ENCODE results near the gene CHST14.
"Not testable (repeated sequence)": the region's sequence is repeated elsewhere in the genome, so short reads cannot be mapped to it uniquely, and the experiment has no call there.

The CHST14 gene

DNA sequence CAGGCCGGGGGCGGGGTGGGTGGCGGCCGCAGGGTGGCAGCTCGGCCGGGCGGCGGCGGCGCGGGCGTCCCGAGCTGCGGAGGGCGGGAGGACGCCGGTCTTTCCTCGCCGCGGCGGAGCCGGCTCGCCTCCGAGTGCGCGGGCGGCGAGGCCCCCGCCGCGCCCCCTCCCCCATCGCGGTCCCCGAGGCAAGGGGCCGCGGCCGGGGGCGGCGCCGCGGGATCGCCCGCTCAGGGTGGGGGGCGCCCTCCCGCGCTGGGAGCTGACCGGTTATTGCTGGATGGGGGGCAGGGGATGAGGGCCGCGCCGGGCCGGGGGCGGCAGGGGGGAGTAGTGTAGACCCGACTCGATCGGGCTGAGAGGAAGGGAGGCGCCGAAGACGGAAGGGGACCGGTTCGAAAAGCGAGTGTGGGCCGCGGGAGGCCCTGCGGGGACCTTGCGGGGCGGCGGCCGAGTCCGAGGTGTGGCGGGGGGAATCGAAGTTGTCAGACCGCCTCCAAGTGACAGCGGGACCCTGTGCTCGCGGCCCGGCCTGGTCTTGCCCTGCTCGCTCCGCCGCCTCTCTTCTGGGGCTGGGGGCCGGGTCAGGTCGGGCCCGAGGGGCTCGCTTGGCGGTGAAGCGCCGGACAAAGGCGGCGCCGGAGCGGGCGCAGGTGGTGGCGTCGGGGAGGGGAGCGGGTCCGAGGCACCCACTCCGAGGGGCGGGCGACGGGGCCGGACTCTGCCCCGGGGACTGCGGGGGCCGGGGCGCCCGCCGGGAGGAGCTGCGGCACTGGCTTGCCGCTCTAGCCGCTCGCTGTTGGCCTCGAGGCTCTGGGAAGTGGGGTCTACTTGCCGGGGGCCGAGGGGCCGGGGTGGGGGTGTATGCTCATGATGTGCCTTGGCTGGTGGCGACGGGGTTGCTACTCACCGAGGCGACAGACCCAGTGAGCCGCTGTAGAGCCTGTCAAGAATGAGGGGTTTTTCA, 28.9 kb upstream of the CHST14 start:
- DNase-seq: peak in 1 of 2 experiments; percentile 34

DNA sequence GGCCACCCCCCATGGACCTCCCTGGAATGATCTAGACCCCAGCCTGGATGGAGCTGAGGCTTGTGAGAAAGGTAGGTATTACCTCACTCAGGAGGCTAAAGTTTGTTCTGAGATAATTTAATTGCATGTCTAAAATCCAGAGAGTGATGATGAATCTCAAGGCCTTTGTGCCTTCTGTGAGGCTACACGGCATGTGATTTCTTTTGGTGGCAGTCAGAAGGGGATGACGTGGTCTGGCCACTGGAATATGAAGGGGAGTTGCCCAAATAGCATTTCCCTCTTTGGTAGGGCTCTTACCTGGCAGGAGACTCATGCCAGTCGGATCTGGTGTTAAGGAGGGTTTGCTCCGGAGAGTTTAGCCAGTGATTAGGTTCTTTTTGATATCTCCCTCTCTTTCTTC, 27.5 kb upstream of the CHST14 start:
- DNase-seq: no peak

DNA sequence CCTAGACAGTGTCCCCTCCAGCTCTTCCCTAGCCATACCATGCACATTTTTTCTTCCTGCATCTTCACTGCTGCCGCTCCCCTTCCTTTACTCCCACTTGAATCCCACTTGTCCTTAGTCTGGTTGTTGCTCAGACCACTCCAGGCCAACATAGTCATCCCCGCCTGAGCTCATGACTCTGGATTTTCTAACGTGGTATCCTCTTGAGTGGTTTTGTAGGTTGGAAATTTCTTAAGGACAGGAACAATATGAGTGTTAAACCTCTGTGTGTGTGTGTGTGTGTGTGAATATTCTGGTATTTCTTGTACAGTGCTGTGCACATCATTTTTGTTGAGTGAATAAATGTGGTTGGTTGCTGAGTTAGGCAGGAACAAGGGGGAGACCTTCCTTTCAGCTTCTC, 26.9 kb upstream of the CHST14 start:
- DNase-seq: no peak

DNA sequence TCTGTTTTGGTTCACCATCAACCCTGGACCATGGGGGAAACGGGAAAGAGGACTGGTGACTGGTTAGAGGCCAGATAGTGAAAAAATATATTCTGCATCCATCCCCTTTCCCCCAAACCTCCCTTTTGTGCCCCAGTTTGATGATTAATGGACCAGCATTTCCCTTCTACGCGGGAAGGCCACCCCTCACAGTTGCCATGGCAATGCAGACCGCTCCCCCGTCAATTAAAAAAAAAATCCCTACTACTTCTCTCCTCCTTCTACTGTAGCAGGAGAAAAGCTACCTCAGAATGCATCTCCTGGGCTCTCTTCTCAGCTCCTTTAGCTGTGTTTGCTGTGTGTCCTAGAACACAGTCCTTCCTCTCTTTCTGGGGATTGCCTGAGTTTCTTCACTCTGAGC, 26.0 kb upstream of the CHST14 start:
- DNase-seq: no peak

DNA sequence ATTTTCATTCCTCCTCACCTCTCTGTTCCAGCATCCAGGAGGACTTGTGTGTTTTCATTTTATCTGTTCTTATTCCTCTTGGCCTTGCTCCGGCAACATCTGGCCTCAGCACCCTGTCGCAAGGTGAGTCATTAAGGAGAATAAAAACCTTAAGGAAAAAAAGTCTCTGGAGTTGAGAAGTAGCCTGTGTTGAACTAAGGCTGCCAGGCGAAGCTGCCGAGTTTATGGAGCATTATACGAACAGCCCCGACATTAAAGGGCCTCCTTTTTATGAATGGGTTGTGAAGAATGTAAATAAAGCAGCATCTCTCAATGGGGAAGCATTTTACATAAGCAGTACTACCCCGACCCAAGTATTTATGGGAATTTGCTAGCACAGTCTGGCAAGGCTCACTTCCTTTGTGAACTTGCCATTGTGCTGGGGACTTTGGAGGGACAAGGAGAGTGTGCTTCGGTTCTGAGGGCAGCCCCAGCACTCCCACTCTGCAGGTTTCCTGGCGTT, 25.3 kb upstream of the CHST14 start:
- DNase-seq: no peak

DNA sequence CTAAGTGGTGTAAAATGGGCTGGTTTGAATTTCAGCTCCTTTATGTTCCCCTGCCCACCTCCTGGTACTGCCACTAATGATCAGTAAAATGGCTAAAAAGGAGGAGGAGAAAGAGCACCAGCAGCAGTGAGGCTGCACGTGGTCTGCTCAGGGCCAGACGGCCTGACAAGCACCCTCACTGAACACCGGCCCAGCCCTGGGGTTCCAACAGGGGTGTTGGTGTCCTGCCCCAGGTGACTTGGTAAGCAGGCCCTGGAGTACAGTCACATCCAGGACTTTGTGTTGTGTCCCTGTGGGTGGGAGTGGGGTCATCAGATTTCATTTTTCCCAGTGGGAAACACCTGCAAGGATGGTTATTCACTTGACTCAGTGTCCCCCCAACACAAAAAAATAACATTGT, 24.6 kb upstream of the CHST14 start:
- no peak for DNase-seq

DNA sequence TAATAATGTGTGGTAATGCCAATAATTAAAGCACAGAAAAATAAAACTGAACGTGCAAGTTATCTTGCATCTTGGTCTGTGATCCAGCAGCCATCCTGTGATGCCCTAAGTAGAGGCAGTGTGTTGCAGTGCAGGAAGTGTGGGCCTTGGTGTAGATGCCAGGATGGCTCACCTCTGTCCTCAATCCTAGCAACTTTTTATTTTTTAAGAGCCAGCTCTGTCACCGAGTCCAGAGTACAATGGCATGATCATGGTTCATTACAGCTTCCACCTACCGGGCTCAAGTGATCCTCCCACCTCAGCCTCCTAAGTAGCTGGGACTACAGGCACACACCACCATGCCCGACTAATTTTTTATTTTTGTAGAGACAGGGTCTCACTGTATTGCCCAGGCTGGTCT, 22.4 kb upstream of the CHST14 start:
- no peak for DNase-seq

DNA sequence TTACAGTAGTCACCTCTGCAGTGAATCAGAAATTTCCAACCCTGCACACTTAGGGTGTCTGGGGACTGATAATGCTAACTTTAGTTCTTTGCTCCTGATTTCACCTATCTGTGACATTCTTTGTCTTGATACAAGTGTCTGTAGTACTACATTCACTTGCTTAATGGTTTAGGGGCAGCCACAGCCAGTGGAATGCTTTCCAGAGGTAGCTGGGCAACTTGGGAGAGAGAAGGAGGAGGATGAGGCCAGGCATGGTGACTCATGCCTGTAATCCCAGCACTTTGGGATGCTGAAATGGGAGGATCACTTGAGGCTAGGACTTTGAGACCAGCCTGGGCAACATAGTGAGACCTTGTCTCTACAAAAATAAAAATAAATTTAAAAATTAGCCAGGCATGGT, 21.5 kb upstream of the CHST14 start:
- DNase-seq: no peak

DNA sequence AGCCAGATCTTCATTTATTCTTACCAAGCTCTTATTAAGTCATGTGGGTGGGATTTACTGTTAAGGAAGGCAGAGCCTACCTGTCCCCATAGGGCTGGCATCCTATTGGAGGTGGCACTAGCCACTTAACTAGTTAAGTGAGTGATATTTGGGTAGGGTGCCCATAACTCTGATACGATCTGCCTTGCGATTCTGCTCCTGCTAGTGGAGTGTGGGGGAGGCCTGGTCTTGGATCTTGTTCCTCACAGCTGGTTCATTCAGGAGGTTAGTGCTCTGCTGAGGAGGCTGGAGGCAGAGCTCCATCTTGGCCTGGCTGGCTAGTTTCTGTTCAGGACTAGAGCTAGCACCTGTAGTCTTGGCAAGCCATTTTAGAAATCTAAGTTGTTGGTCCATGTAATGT, 20.7 kb upstream of the CHST14 start:
- no peak for DNase-seq

DNA sequence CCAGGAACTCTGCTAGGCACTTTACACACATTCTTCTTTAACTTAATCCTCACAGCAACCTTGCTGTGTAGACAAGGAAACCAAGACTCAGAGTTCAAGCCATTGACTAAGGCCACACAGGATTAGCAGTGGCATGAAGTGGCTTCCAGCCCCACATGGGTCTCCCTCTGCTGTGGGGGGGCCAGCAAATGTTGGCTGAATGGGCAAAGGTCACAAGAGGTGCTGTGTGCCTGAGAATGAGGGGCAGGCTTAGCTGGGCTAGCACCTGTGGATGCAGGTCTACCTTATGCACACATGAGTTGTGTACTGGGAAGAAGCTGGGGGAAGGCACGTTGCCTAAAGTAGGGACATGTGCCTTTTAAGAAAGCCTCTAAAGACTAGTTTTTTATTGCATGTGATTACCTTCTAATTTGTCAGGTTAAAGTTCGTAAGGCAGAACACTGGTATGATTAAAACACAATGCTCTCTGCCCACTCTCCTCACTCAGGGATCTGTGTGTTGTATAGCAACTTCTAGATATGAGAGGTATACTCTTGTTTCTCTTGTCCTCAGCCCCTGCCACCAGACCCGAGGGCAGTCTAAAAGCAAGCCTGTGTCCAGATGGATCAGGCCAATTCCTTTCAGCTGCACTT, 19.1 kb upstream of the CHST14 start:
- no peak for DNase-seq

DNA sequence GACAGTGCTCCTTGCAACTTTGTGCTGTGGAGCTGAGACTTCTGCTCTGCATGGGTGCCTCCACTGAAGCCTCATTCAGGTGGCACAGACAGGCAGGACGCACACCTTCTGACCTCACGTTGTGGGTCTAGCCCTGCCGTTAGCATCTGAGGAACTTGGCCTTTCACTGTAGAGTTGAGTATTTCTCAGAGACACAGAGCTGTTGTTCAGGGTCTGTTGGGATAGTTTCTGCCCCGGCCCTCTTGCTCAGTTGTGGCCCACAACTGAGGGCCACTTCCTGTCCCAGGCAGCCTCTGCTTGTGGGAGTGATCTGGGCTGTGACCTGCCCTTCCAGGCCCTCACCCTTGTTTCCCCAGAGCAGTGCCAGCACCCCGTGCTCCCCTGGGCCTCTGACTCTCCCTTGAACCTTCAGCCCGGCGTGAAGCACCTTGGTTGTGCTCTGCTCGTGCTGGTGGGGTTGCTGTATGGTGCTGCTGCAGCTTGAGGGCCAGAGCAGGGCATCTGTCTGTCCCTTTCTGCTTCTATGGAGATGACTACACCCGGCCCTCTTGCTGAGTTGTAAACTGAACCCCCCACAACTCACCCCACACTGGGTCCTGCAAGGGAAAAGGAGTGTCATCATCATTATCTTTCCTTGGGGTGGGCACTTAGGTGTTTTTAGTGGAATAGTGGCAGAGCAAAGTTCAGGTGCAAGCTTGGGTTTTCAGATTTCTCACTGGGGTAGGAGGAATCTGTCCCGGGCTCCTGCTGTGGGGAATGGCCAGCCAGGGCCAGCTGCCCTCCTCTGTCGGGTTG, 18.3 kb upstream of the CHST14 start:
- no peak for DNase-seq

DNA sequence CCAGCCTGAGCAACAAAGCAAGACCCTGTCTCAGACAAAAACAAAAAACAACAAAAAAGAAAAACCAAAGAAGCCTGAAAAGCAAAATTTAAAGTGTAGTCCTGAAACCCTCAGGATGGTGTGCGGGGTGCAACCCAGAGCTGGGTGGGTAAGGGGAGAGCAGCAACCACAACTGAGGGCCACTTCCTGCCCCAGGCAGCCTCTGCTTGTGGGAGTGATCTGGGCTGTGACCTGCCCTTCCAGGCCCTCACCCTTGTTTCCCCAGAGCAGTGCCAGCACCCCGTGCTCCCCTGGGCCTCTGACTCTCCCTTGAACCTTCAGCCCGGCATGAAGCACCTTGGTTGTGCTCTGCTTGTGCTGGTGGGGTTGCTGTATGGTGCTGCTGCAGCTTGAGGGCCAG, 16.8 kb upstream of the CHST14 start:
- DNase-seq: not testable (repeated sequence)

DNA sequence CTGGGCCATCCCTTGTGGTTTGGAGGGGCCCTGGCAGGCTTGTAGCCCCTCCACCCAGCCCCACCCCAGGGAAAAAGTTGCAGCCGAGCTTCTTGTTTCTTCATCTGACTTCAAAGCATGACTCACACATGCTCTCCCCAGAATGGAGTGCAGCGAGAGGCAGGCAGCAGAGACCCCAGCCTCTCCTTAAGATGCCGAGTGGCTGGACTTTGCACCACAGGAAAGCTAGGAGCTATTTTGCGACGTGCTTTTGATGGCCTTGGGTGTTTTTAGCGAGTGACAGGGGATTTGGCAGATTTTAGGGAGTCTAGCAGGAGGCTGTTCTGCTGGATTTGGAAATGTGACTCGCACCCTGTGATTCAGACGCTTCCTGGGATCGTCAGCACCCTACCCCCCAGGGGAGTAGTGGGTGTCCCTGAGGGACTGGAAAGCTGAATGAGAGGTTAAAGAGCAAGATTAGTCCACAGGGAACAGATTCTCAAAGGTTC, 15.8 kb upstream of the CHST14 start:
- no peak for DNase-seq

DNA sequence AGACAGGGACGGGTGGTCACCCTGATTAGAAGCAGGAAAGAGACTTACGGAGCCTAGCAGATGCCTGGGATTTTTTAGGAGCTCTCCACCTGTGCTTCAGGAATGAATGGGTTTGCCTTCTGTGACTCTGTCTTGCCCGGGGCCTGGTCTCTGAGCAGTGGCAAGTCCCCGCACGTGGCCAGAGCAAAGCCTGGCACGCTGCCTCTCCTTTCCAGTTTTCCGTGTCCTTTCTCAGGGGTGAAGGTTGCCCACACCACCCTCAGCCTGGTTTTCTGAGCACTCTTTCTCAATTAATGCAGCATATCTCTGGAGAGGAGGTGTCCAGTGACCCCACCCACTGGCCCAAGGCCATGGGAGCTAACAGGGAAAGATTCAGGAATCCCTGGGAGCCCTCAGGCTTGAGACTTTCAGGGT, 14.5 kb upstream of the CHST14 start:
- no peak for DNase-seq

DNA sequence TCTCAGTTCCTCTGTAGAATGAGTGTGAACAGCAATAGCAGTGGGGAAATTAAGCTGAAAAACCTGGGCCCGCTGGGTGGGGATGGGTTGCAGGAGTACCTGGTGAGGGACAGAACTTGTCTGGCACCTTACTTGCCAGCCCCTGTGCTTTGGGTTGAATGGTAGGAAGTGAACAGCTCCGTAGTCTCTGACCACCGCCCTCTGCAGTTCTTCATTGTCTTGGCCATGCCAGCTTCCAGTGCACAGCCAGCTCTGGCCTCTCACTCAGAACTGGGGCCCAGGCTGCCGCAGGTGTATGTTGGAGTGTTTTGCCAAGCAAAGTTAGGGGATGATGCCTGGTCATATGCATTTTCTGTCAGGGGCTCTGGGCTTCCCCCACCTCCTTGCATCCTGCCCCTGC, 14.0 kb upstream of the CHST14 start:
- DNase-seq: no peak

DNA sequence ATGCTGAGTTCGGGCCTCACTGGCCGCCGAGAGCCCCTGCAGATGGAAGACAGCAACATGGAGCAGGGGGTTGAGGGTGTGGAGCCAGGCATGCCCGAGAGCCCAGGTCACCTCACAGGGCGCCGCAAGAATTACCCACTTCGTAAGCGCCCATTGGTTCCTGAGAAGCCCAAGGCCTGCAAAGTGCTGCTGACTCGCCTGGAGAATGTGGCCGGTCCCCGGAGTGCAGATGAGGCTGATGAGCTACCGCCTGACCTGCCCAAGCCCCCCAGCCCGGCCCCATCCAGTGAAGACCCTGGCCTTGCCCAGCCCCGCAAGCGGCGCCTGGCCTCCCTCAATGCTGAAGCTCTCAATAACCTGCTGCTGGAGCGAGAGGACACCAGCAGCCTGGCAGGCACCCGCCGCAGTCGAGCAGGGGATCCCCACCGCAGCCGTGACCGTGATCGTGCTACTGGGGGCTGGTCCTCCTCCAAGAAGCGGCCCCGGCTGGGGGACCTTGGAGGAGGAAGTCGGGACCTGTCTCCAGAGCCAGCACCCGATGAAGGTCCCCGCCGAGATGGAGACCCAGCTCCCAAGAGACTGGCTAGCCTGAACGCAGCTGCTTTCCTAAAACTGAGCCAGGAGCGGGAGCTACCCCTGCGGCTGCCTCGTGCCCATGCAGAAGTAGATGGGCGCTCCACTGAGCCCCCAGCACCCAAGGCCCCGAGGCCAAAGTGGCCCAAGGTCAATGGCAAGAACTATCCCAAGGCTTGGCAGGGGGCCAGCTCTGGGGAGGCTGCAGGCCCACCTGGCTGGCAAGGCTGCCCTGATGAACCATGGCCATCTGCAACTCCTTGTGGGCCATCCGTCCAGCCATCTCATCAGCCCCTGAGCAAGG, 12.1 kb upstream of the CHST14 start:
- DNase-seq: no peak

DNA sequence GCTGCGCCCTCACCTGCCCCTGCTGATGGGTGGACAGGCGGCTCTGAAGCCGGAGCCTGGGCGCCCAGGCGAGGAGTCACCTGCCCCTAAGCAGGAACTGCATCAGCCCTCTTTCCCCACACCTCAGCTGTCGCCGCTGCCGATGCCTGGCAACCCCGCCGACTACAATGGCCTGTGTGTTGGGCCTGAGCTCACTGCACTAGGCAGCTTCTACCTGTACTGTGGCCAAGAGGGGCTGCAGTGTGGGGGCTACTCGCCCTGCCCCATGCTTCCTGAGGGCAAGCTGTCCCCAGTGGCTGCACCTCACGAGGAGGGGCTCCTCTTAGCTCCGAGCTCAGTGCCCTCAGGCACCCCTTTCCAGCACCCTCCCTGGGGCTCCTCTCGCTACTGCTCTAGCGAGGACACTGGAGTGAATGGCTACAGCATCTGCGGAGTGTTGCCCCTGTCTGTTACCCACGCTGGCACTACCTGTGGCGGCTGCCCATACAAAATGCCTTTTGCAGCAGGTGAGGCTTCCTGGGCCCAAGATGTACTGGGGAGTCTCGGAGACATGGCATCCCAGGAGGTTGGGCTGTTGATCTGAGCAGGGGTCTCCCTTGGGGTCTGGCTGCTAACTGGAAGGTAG, 11.3 kb upstream of the CHST14 start:
- DNase-seq: no peak

DNA sequence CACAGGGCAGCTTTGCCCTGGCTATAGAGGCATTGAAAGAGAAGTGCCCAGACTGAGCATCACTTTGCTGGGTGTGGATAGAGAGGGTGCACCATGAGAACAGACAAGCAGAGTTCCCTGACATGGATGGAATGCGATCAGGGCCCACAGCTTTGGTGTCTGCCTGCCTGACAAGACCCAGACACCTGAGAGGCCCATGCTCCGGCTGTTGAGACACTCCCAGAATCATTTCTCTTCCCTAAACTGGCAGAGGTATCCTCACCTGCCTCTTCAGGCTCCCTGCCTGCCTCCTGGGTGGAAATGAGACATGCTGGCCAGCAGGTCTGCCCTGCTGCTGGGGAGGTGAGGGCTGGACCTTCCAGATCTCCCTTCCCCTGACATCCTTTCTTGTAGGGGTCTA, 10.4 kb upstream of the CHST14 start:
- DNase-seq: no peak

DNA sequence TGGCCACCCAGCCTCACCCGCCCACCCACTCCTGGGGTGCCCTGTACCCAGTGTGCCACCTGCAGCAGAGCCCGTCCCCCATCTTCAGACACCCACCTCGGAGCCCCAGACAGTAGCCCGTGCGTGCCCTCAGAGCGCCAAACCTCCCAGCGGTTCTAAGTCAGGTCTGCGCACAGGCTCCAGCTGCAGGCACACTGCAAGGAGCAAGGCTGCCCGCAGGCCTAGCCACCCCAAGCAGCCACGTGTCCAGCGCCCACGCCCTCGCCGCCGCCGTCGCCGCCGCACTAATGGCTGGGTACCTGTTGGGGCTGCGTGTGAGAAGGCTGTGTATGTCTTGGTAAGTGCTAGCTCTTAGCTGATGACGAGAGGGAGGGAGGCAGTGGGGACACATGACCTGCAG, 8.8 kb upstream of the CHST14 start:
- DNase-seq: no peak

DNA sequence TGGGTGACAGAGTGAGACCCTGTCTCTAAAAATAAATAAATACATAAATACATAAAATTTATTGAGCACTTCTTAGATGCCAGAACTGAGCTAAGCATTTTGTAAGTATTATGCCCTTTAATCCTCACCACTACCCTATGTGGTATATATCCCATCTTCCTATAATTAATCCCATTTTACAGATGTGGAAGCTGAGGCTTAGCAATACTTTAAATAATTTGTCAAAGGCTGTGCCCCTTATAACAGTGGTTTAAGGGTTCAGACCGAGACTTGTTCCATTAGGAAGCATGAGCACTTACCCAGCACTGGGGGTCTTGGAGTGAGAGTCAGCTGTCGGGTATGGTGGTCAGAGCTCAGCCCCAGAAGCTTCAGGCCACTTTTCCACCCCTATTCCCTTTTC, 7.5 kb upstream of the CHST14 start:
- DNase-seq: no peak

DNA sequence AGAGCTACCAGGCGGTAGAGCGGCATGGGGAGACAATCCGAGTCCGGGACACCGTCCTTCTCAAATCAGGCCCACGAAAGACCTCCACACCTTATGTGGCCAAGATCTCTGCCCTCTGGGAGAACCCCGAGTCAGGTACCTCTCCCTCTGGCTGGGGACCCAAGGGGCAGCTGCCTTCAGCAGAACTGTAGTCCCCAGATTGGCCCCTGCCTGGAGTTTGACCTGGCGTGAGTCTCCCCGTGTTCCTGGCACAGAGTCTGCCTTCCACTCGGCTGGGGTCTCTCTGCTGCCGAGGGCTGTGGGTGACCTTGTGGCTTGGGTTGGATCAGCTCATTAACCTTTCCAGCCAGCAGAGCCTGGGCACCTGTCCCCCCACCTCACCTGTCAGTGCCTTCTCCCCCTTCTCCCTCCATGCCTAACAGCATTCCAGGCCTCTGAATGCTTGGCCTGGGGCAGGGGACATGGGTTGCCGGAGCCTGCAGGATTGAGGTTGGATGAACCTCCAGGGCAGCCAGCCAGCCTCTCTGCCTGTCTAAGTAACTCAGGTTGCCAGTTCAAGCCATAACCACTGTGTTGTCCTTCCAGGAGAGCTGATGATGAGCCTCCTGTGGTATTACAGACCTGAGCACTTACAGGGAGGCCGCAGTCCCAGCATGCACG, 6.8 kb upstream of the CHST14 start:
- DNase-seq: no peak

Data from NCI-H524 (cell line).